Measurements from ENCODE around the gene DOCK1.

DOCK1 gene

GRCh38 chr10:127267442-127267841 is 362.2 kb downstream of the DOCK1 start:
- TF ChIP-seq CTCF (IDR thresholded peaks at IDR 0.05; ENCODE audit: low read depth, low read length), result no peak

GRCh38 chr10:127272076-127272475 is 366.8 kb downstream of the DOCK1 start:
- no peak for TF ChIP-seq CTCF (IDR thresholded peaks at IDR 0.05; ENCODE audit: low read depth, low read length)
- H3K4me3 ChIP-seq (replicated peaks in 1 of 2; ENCODE audit: low read depth in 2 of 2, low read length in 2 of 2), result no peak overlapping the region
- DNase-seq (ENCODE audit: low read depth in 2 of 2), result no peak

More at GRCh38 chr10:127267442-127267841, 362.2 kb downstream of the DOCK1 start:
- DNase-seq (ENCODE audit: low read depth in 2 of 2), result no peak
- no peak overlapping the region for H3K4me3 ChIP-seq (replicated peaks in 1 of 2; ENCODE audit: low read depth in 2 of 2, low read length in 2 of 2)

- H3K4me3 ChIP-seq (replicated peaks in 1 of 2; ENCODE audit: low read depth in 2 of 2, low read length in 2 of 2), result no peak overlapping the region
- no peak for TF ChIP-seq CTCF (IDR thresholded peaks at IDR 0.05; ENCODE audit: low read depth, low read length)
- DNase-seq (ENCODE audit: low read depth in 2 of 2), result no peak
Observed at GRCh38 chr10:127275272-127275671, 370.0 kb downstream of the DOCK1 start.

GRCh38 chr10:127275793-127276450 is 370.7 kb downstream of the DOCK1 start:
- no peak overlapping the region for H3K4me3 ChIP-seq (replicated peaks in 1 of 2; ENCODE audit: low read depth in 2 of 2, low read length in 2 of 2)
- DNase-seq (ENCODE audit: low read depth in 2 of 2), result peak in 1 of 2 donors; percentile 12
- TF ChIP-seq CTCF (IDR thresholded peaks at IDR 0.05; ENCODE audit: low read depth, low read length), result no peak

GRCh38 chr10:127276794-127277462 is 371.7 kb downstream of the DOCK1 start:
- no peak for DNase-seq (ENCODE audit: low read depth in 2 of 2)
- H3K4me3 ChIP-seq (replicated peaks in 1 of 2; ENCODE audit: low read depth in 2 of 2, low read length in 2 of 2), result no peak overlapping the region
- no peak for TF ChIP-seq CTCF (IDR thresholded peaks at IDR 0.05; ENCODE audit: low read depth, low read length)

- TF ChIP-seq CTCF (IDR thresholded peaks at IDR 0.05; ENCODE audit: low read depth, low read length), result no peak
- H3K4me3 ChIP-seq (replicated peaks in 1 of 2; ENCODE audit: low read depth in 2 of 2, low read length in 2 of 2), result no peak overlapping the region
- peak in 1 of 2 donors; percentile 59 for DNase-seq (ENCODE audit: low read depth in 2 of 2)
Observed at GRCh38 chr10:127278001-127278400, 372.8 kb downstream of the DOCK1 start.
